ENCODE data around the gene SLC22A31.
A peak's percentile ranks its signal among the peaks of the same experiment; 100 is the strongest.
"Not testable (repeated sequence)": the region's sequence is repeated elsewhere in the genome, so short reads cannot be mapped to it uniquely, and the experiment has no call there.

The SLC22A31 gene

DNA sequence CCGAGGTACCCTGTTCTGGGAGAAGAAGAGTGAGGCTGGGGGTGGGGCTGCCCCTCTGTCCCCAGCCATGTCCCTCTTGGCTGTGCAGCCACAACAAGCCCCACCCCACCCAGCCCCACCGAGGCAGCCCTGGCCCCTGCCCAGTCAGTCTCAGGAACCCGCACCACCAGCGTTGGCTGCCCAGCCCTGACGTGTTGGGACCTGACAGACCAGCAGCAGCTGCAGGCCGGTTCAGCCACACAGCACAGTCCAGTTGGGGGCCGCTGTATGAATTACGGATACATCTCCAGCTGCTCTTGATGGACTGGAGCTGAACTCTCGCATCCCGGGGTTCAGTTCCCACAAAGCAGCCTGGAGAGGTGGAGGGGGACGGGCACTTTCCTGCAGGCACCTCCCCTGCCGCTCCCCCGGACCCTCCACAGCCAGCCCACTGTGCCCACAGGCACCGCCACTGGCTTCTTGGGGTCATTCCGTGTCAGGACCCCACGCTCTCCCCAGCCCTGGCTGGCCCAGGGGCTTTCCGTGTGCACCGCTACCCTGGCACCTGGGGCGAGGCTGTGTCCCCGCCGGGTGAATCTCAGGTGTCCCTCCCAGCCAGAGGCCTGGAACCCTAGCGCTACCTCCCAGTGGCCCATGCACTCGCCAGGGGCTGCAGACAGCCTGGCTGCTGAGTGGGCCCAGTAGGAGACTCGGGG lies 21.7 kb downstream of the SLC22A31 start:
- no peak for DNase-seq

DNA sequence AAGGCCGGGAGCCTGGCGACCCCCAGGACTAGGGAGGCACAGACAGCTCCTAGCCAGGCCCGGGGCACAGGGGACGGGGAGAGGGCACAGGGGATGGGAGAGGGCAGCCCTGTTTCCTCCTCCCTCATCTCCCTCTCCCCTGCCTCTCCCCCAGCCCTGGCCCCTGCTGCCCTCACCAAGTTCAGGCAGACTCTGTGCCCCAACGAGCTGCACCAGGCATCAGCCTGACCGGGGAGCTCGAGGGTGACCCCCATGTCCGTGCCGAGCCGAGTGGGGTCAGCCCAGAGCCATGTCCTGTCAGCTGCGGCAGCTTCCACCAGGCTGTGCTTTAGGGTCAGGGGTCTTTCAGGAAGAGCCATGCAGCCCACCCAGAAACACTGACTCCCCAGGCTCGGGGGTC lies 22.8 kb downstream of the SLC22A31 start:
- DNase-seq, result no peak

DNA sequence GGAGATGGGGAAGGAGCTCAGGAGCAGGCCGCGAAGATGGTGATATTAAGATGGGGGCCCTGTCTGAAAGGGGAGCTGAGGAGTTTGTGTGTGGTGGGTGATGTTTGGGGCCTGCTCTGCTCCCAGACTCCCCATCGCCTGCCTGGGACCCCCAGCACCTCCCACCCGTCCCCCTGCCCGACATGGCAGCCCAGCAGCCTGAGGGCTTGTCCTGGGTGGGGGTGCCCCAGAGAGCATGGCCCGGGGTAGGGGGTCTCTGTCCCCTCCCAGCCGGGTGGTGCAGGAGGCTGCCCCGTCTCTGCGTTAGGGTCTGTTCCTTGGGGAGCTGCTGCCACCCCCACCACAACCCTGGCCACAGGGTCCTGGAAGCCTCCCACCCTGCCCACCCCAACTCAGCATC lies 23.6 kb downstream of the SLC22A31 start:
- DNase-seq, result no peak

DNA sequence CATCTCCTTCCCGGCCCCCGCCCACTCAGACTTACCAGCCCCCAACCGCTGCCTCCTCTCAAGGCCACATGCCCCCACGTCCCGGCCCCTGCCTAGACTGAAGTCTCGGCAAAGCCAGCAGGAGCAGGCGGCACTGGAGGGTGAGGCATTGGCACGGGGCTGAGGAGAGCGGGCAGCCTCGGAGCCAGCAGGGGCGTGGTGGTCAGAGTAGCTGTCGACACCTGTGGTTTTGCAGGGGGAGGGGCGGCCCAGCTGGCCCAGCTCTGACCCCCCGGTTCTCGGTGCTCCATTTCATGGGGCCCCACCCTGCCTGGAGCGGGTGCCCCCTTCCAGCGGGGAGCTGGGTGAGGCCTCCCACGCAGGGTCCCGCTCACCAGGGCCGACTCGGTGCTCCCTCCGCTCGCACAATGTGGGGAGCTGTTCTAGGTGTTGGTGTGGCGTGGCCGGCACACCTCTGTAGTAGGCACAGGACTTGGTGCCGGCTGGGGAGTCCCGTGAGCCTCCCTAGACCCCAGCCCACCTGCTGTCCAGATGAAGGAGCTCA lies 24.1 kb downstream of the SLC22A31 start:
- DNase-seq, result no peak

DNA sequence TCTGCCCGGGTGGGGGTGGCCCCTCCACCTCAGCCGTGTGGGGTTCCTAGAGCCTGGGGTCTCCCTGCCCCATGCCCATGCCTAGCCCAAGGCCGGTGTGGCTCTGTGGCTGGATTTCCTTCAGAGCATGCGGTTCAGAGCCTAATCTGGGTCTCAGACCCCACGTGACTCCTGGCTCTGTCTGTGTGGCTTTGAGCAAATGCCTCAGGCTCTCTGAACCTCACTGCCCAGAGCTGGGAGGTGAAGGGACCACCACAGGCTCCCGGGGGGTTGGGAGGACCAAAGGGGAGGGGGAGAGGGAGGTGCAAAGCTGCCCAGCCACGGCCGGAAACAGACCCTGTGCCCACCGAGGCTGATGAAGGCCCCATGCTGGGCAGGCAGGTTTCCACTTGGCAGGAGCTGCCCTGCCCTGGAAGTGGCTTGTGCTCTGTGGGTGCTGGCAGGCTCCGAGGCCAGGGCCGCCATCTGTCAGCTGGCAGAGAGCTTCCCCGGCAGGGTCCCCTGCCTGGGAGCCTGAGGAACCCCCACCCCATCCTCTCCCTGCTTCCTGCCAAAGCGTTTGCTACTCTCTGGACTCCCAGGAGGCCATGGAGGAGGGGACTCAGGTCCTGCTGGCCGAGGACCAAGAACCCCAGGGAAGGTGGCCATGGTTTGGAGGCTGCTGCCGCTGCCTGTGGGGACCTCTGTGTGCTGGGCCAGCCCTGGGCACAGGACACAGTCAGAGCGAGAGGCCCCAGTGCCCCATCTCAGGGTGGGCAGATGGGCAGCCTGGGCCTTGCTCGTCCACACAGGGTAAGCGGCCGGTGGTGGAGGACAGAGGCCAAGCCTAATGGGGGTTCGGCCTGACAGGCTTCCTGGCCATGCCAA lies 24.8 kb downstream of the SLC22A31 start:
- no peak for DNase-seq

DNA sequence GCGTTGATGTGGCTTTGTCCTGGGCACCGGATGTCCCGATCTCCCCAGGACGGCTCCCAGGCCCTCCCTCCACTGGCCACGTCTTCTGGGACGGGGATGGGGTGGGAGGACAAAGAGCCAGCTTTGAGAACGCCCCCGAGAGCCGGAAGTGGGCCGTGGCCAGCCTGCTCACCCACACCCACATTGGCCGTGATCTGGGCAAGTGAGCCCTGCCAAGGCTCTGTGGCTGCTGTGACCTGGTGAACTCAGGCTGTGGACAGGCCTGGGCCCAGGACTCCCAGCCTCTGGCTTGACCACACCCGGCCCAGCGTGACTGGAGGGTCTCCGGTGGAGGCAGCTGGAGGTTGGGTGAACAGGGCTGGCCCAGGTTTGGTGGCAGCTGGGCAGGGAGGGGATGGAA lies 25.5 kb downstream of the SLC22A31 start:
- no peak for DNase-seq

DNA sequence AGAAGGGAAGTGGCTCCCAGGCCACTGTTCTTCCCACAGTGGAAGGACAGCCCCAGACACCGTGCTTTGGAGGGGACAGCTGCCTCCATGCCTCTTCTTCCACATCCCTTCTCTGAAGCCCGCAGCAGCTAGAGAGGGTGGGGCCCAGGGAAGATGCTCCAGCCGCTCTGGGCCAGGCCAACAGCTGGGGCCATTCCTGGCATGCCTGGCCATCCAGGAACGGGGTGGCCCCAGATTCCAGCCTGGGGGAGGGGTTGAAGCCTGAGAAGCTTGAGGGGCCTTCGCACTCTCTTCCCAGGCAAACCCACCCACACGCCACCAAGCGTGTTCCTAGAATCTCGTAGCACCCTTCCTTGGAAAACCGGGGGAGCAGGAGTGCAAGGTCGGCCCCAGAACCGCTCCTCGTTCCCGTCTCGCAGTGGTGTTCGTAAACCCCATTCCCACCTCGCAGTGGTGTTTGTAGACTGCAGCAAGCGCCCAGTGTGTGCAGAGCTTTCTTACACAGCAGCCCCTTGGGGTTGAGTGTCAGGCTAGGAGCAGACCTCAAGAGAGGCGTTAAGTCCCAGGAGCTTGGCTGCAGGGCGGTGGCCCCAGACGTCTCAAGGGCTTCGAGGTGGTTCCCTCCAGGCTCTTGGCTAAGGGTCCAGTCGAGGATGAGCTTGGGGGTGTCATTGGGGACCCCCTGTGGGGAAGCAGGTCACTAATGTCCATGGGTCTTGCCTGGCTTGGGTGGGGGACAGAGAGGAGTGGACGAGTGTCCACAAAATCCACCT lies 26.1 kb downstream of the SLC22A31 start:
- DNase-seq, result no peak

DNA sequence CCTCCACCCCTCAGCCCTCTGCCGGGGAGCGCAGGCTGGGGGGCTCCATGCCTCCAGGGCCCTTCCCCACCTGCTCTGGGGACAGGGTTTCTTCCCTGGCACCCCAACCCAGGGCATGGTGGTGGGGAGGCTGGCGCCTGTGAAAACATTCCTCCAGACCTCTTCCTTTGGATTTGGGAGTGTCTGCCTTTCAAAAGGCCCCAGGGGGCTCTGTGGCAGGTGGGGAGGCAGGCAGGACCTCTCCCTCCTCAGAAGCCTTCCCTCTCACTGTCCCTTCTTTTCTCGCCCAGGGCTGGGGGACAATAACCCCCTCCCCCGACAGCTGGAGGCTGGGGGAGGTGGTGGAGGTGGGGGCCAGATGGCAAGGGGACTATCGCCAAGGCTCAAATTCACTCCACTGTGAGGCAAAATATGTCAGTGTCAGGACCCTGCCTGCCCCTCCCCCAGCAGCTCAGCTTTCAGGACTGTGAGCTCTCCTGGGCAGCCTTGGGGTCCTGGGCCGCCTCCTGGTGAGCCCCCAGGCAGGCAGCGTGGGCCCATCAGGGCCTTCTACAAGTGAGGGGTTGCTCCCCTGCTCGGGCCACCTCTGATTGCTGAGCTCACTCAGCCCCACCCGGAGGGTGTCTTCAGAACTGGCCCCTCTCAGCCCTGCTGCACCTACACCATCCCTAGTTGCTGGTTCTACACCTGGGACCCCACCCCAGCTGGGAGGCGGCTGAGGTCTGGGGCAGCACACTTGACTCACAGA lies 27.0 kb downstream of the SLC22A31 start:
- no peak for DNase-seq

DNA sequence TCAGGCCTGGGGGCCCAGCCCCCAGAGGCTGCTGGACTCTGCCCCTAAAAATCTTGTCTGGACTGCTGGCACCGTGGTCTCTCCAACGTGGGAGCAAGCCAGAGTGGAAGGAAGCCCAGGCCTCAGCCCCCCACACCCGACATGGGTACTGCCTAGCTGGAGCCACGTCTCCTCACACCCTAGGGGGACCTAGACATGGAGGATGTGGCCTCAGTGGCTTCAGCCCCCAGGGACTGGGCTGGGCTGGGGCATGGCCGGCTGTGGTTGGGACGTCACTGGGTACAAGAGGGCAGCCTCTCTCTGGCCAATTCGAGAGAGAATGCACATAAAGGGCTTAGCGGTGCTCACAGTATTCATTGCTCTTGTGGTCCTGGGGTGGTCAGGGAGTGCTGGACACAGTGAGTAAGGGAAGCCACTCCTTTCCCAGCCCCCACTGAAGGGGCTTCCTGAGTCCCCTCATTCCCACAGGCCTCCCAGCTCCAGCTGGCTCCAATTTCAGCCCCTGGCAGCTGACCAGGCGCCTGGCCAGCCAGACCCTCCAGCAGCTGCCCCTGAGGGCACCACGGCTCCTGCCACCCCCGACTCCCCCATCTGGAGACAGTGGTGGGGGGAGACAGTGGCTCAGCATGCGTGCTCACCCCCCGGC lies 27.7 kb downstream of the SLC22A31 start:
- no peak for DNase-seq

DNA sequence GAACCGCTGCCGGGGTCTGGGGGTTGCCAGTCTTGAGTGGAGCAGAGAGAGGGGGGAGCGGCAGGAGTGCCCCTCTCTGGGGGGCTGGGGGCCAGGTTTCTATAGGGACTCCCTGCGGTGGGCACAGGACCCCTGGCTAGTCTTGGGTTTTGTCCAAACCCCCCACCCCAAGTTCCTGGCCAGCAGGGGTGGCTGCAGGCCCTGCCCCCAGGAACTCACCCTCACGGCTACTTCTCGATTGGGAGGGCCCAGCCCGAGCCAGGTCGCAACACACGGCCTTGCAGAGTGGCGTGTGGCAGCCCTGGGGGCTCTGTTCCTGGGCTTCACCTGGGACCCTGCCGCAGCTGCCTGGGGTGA lies 28.2 kb downstream of the SLC22A31 start:
- DNase-seq, result no peak

DNA sequence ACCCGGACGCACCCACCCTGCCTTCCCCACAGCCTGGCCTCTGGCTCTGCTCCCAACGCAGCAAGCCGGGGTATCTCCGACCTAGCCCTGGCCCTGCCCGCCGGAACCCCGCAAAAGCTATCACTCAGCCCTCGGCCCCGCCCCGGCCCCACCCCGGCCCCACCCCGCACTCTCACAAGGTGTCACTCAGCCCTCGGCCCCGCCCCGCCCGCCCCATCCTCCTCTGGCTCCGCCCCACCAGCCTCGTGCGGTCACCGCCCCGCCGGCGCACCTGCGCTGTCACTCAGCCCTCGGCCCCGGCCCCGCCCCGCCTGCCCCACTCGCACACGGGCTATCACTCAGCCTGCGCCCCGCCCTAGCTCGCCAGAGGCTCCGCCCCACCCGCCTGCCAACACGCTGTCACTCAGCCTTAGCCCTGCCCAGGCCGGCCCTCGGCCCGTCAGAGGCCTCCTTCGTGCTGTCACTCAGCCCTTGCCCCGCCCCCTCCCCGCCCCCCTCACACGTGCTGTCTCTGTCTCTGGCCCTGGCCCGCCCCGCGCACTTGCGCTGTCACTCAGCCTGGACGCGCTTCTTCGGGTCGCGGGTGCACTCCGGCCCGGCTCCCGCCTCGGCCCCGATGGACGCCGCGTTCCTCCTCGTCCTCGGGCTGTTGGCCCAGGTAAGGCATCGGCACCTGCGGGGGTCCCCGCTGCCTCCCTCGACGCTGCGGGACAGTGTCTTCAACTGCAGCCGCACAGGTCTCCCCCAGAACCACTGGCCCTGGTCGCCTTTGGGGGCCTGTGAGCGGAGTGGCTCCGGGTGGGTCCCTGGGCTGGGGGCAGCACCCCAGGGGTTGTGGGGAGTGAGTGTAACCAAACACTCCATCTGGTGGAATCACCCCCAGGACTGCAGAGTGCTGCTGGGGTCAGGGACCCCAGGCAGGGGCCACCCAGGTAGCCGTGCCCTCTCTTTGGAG lies 28.8 kb downstream of the SLC22A31 start, which contains the start of gene CDH15:
Gene CDH15 (plus strand): TSS at position 533 of the 955 bp plus-strand sequence. CDS start 84 bp downstream, at position 617.
- DNase-seq, result peak; percentile 44

DNA sequence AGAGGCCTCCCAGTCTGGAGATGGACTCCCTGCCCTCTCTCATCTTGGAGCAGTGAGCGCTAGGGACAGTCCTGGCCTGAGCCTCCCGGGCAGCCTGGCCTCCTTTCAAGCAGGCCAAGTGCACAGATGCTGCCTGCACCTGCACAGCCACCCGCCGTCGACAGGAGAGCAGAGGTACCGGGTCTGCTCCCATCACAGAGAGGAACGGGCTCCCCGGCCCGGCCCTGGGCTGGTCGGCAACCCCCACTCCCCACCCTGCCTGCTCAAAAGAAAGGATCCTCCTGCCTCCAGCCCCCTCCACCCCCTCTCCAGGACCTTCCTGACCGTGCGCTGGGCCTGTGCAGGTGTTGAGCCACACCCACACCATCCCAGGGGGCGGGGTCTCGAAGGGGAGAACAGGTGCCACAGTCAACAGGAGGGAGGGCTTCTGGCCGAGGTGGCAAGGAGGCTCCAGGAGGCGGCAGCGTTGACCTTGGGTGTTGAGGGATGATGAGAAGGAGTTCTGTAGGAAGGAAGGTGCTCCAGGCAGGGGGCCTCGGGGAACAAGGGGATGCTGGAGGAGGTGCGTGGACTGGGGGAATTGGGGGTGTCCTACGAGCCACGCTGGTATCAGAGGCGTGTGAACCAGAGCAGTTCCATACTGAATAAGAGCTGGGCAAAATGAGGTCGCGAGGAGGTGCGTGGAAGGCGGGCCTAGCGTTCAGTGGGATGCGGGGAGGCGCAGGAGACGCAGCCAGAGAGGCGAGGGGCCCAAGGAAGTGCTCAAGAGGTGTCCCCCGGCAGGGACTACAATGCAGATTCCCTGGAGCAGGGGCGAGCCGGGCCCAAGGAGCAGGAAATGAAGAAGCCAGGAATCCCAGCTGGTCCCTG lies 29.8 kb downstream of the SLC22A31 start:
- DNase-seq, result no peak

DNA sequence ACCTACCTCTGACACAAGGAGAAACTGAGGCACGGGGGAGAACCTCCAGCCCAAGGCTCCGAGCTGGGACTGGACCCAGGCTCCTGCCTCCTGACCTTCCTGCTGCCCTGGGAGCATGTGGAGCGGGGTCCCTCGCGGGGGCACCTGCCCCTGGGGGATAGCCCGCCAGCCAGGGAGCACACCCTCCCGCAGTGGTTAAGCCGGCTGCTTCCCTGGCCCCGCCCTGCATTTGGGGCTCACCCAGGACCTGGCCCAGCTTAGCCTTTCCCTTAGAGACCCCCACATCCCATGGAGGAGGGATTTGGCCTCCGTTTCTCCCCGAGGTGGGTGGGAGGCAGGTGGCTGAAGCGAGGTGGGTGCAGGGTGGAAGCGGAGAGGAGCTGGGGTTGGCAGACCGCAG lies 30.6 kb downstream of the SLC22A31 start:
- no peak for DNase-seq

DNA sequence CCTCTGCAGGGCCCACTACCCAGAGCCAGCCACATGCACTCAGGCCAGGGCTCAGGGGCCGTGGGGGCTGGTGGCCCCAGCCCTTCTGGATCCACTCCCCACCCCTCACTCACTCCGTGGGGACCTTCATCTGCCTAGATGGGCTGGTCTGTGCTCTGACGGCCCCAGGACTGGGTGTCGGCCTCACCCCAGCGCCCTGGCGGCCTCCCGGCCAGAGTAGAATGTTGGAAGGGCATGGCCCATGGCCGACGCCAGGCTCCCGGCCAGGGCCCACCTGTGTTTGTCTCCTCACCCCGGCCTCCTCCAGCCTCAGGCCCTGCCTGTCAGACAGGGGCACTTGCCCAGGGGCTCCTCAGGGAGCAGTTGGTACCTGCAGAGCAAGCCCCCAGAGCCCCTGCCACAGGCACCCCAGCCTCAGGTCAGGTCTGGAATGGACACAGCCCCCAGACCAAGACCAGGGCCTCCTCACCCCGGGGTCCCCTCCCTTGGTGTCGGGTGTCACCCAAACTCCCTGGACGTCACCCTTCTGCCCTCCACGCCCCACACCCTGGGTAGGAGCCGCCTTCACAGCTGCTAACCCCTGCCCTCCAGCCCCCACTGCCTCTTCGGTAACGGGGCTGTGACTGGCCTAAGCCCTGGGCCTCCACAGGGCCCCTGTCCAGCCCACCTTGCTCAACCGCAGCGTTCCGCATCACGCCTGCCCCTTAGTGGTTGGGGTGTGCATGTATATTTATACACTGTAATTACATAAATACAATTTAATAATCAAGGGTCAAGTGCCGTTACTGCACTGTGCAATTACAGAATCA lies 31.8 kb downstream of the SLC22A31 start:
- no peak for DNase-seq

DNA sequence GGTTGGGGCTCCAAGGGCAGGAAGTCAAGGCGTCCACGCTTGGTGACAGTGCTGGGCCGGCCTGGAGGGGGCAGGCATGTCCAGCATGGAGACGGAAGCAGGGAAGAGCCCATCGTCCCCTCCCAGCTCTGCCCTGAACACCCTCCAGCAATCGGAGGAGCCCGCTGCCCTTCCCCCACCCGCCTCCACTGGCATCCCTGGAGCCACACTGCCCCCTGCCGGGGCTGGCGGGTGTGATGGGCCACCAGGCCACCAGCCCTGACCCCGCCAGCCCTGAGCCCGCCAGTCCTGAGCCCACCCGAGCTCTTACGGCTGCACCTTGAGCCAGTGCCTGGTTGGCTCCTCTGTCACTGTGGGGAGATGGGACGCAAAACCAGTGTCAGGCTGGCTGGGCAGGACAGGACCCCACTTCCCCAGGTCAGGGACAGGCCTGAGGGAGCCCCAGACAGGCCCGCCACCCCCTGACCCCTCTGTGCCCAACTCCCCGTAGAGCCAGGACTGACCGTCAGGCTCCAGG lies 32.9 kb downstream of the SLC22A31 start:
- DNase-seq, result peak; percentile 63

DNA sequence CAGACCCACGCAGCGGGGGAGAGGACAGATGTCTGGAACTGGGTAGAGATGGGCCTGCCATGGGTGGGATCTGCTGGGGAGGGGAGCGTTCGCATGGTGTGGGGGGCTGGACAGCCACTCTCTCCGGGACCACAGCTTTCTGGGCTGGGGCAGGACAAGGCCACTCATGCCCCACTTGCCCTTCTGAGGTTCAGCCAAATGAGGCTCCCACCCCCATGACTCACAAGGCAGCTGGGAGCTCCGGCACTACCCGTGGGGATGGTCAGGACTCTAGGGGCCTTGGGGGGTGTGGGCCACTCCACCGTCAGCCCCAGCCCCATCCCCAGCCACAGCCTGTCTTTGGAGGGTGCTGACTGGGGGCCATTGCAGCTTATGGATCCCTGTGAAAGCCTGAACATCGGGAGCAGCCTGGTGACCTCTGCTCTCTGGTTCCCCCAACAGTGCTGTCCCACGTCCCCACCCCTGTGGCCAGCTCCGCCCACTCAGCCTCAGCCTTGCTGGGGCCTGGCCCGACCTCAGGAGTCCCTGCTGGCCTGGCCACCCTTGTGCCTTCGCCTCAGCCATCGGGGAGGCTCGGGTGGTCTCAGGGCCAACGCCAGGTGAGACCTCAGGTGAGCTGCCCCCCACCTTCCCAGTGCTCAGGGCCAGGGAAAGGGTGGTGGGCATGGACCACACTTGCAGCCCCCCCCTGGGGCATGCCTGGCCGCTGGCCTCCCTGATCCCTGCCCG lies 33.5 kb downstream of the SLC22A31 start:
- no peak for DNase-seq

DNA sequence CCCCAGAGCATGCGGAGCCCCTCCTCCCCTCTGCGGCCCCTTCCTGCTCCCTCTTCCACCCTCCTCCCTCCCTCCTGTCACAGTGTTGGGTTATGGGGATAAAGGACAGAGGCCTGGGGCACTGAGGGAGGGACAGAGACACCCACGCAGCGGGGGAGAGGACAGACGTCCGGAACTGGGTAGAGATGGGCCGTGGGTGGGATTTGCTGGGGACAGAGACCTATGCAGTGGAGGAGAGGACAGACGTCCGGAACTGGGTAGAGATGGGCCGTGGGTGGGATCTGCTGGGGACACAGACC lies 34.7 kb downstream of the SLC22A31 start:
- DNase-seq, result not testable (repeated sequence)
